Activated CD4-positive, alpha-beta T cell treated with anti-CD3 and anti-CD28 coated beads, Interleukin-2, amount 10 ng/mL, durations not matched to agents 24 days and 14 days (primary cell): ENCODE data around the gene MAGI1. TPM values are rescaled to one million over a fixed set of nuclear protein-coding genes. Genes with fewer than 3 reads are reported as not detected.

ENCODE experiments used
- DNase-seq: peaks from one replicate; pipeline ENCODE4 v3.0.0; 2022
- H3K27ac Mint-ChIP-seq: one replicate; pipeline ENCODE4 v1.8.0; 2022; ENCODE audit warnings: mild to moderate bottlenecking, mixed read lengths
- H3K27me3 Mint-ChIP-seq: one replicate; pipeline ENCODE4 v1.8.0; 2022; ENCODE audit warnings: mixed read lengths
- H3K36me3 Mint-ChIP-seq: one replicate; pipeline ENCODE4 v1.8.0; 2022; ENCODE audit warnings: low read depth, mild to moderate bottlenecking, mixed read lengths
- H3K4me1 Mint-ChIP-seq: one replicate; pipeline ENCODE4 v1.8.0; 2021; ENCODE audit warnings: mixed read lengths
- H3K4me3 Mint-ChIP-seq: one replicate; pipeline ENCODE4 v1.8.0; 2022; ENCODE audit warnings: mild to moderate bottlenecking, moderate library complexity, mixed read lengths
- H3K9me3 Mint-ChIP-seq: one replicate; pipeline ENCODE4 v1.8.0; 2021; ENCODE audit warnings: mixed read lengths
- intact Hi-C: fragments of 100-400 bp; cut with micrococcal nuclease; formaldehyde crosslinking; loops from one replicate; pipeline ENCODE4 v1.15.1; 2023
- total RNA-seq: library from RNA; stranded (reverse); gene quantifications from 2 replicates; pipeline ENCODE4 v1.2.3, GENCODE V29; 2022

MAGI1 gene
- total RNA-seq, 1 donor from 2014 or later, result 2.0 TPM

DNA sequence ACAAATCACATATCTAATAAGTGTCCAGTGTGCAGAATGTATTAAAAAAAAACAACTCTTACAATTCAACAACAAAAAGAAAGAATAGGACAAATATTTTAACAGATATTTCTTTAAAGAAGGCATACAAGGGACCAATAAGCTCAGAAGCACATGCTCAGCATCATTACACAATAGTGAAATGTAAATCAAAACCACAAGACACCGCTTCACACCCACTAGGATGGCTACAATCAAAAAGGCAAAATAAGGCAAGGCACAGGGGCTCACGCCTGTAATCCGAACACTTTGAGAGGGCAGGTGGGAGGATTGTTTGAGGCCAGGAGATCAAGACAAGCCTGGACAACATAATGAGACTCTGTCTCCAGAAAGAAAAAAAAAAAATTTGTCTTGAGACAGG lies 255.6 kb downstream of the MAGI1 start:
- Mint-ChIP-seq H3K4me1 (no peaks in the 10 kb centered on the region), H3K9me3 (no peaks in the 10 kb centered on the region), H3K27ac (no peak overlapping the region), H3K36me3 (no peaks in the 10 kb centered on the region), H3K27me3 (no peaks in the 10 kb centered on the region), H3K4me3 (no peak overlapping the region)
- no peak for DNase-seq
- intact Hi-C loops, result loop anchor here (10.0 kb wide), 1 partner anchor 1042 kb away; no protein-coding TSS in a partner anchor

DNA sequence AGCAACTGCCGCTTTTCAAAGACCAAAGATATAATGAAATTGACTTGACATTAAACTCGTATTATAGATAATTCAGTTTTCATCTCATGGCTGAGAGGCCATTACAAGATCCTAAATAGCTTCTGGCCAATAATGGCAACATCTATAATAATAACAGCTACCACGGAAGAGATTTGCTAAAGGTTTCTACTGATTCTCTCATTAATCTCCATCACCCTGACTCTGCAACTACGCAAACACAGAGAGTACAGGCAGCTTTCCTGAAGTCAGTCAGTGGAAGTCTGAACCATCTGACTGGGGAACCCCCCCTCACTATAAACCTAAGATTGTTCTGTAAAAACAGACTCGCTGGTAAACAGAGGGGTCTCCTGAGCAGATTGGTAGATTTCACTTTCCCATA lies 257.1 kb downstream of the MAGI1 start:
- intact Hi-C loops, result loop anchor here (10.0 kb wide), 1 partner anchor 1043 kb away; no protein-coding TSS in a partner anchor
- H3K27ac Mint-ChIP-seq, result no peak overlapping the region

DNA sequence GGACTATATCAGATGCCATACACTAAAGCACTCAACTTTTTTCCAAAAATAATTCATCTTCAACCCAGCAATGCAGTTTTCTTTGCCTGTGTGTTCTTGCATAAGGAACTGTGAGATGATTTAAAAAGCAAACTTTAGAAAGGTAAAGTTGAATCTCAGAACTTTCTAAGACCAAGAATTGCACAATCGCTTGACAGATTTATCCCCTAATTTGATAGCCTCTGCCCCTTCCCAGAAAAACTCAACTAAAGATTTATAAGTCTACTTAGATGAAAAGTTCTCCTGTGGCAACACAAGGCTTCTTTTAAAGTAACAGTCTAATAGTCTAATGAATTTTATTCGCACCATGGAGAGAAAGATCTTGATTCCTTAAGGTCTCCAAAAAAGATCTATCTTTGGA lies 259.3 kb downstream of the MAGI1 start:
- no peak overlapping the region for H3K4me3 Mint-ChIP-seq
- no peak overlapping the region for H3K27ac Mint-ChIP-seq
- intact Hi-C loops, result no loop called here
- no peak for DNase-seq
- no peaks in the 10 kb centered on the region for H3K4me1 Mint-ChIP-seq
- no peaks in the 10 kb centered on the region for H3K27me3 Mint-ChIP-seq
- H3K36me3 Mint-ChIP-seq, result no peaks in the 10 kb centered on the region
- H3K9me3 Mint-ChIP-seq, result no peaks in the 10 kb centered on the region

More for the DNA sequence above, 257.1 kb downstream of the MAGI1 start:
- Mint-ChIP-seq H3K4me1 (no peaks in the 10 kb centered on the region), H3K36me3 (no peaks in the 10 kb centered on the region), H3K9me3 (no peaks in the 10 kb centered on the region), H3K27me3 (no peaks in the 10 kb centered on the region), H3K4me3 (no peak overlapping the region)
- no peak for DNase-seq

DNA sequence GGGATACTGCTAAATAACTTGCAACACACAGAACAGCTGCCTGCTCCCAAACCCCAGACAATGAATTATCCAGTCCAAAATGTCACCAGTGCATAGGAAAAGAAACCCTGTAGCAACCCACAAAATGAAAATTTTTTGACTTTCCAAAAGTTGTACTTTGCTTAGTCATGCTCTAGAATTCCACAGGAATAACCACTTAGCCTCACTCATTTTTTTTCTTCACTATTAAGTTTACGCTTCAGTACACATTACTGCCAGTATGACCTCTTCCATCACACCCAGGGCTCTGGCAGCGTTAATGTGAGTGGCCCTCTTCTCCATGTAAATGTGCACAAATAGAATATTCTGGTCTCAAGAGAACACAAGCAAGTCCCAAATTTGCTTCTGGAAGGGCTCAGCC lies 259.8 kb downstream of the MAGI1 start:
- no peak overlapping the region for H3K4me3 Mint-ChIP-seq
- H3K27ac Mint-ChIP-seq, result no peak overlapping the region
- no peaks in the 10 kb centered on the region for H3K27me3 Mint-ChIP-seq
- no peaks in the 10 kb centered on the region for H3K36me3 Mint-ChIP-seq
- H3K9me3 Mint-ChIP-seq, result no peaks in the 10 kb centered on the region
- H3K4me1 Mint-ChIP-seq, result no peaks in the 10 kb centered on the region
- no peak for DNase-seq
- intact Hi-C loops, result no loop called here

DNA sequence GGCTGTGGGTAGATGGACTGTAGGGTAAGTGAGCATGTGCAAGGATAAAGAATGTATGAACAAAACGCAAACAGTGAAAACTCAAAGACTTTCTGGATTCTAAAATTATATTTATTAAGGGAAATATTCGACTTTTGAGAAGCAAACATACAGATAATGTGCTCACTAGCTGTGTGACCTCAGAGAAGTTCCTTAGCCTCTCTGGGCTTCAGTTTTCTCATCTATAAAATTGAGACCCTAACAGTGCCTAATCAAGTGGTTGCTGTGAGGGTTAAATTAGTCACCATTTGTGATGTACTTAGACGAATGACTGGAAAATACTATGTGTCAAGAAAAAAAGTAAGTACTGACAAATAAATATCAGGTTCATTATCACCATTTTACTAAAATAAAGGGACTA lies 261.7 kb downstream of the MAGI1 start:
- Mint-ChIP-seq H3K27ac (no peak overlapping the region), H3K36me3 (no peaks in the 10 kb centered on the region), H3K9me3 (no peaks in the 10 kb centered on the region), H3K4me3 (no peak overlapping the region), H3K27me3 (no peaks in the 10 kb centered on the region), H3K4me1 (no peaks in the 10 kb centered on the region)
- DNase-seq, result no peak
- intact Hi-C loops, result no loop called here

DNA sequence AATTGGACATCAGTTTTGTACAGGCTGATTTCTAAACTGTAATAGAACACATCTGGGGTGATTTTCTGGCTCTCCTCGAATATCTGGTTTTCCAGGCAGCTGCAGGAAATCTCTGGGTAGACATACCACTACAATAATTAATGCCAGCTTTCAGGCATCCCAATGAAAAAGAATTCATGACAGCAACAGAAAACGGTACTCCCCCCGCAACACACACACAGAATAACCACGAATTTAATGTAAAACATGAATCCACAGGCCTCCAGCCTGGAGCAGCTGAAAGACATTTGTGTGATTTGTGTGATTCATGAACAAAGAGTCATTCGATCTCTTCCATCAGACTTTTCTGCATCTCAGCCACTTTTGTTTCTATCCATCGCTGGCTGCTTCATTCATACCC lies 262.2 kb downstream of the MAGI1 start:
- H3K4me1 Mint-ChIP-seq, result no peaks in the 10 kb centered on the region
- H3K27ac Mint-ChIP-seq, result no peak overlapping the region
- H3K27me3 Mint-ChIP-seq, result no peaks in the 10 kb centered on the region
- no peak for DNase-seq
- intact Hi-C loops, result no loop called here
- H3K4me3 Mint-ChIP-seq, result no peak overlapping the region
- H3K9me3 Mint-ChIP-seq, result no peaks in the 10 kb centered on the region
- no peaks in the 10 kb centered on the region for H3K36me3 Mint-ChIP-seq

DNA sequence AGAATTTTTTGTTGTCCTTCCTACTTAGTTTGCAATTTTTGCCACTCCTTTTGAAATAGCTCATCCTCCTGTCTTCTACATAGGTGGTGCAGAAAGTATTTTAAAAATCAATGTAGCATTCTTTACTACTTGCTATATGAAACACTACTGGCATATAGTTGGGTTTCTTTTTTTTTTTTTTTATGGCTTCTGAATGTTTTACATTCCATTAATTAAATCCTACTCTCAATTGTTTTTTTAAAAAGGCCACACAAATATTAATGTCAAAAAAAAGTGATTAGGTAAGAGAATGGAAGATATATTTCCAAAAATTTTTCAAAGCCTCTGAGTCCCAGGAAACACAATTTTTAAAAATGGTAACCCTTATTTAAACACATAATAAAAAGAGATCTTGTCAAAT lies 262.6 kb downstream of the MAGI1 start:
- Mint-ChIP-seq H3K27ac (no peak overlapping the region), H3K36me3 (no peaks in the 10 kb centered on the region), H3K27me3 (no peaks in the 10 kb centered on the region), H3K4me1 (no peaks in the 10 kb centered on the region), H3K9me3 (no peaks in the 10 kb centered on the region), H3K4me3 (no peak overlapping the region)
- no peak for DNase-seq
- intact Hi-C loops, result no loop called here

DNA sequence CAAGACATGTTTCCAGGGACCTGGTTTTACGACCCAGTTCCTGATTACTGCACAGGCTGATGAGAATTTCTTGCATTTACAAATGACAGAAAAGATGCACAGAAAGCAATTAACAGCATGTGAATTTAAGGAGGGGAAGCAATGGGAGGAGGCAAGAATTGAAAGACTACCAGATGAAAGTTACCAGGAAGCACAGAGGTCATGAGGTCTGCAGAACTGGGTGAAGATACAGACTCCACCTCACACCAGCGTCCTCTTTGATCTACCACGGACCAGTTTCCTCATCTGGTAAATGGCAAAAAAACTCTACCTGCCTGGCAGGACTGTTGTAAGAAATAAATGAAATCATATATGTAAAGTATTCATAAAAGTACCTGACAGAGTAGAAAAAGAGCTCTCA lies 266.0 kb downstream of the MAGI1 start:
- no peaks in the 10 kb centered on the region for H3K36me3 Mint-ChIP-seq
- no peaks in the 10 kb centered on the region for H3K27me3 Mint-ChIP-seq
- H3K27ac Mint-ChIP-seq, result no peak overlapping the region

DNA sequence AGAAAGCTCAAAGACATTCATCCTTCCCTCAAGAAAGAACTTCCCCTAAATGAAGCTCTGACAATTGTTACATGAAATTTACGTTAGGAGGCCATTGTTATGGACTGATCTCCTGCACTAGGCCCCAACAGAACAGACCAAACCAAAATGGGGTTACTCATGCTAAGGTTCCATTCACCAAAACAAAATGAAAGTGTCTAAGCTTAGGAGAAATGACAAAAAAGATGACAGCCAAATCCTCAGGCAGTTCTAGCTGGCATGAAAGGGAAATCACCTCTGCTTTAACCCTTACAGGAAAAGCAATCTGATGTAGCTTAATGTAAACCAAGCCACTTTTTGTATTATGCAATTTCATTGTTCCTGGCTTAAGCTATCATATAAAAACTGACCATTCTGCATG lies 271.2 kb downstream of the MAGI1 start:
- no peak for DNase-seq
- Mint-ChIP-seq H3K4me1 (no peaks in the 10 kb centered on the region), H3K36me3 (no peaks in the 10 kb centered on the region), H3K27me3 (no peaks in the 10 kb centered on the region), H3K27ac (no peak overlapping the region), H3K4me3 (no peak overlapping the region), H3K9me3 (no peaks in the 10 kb centered on the region)
- intact Hi-C loops, result no loop called here

More for the DNA sequence above, 266.0 kb downstream of the MAGI1 start:
- H3K4me3 Mint-ChIP-seq, result no peak overlapping the region
- no peaks in the 10 kb centered on the region for H3K9me3 Mint-ChIP-seq
- DNase-seq, result no peak
- no peaks in the 10 kb centered on the region for H3K4me1 Mint-ChIP-seq
- intact Hi-C loops, result no loop called here

DNA sequence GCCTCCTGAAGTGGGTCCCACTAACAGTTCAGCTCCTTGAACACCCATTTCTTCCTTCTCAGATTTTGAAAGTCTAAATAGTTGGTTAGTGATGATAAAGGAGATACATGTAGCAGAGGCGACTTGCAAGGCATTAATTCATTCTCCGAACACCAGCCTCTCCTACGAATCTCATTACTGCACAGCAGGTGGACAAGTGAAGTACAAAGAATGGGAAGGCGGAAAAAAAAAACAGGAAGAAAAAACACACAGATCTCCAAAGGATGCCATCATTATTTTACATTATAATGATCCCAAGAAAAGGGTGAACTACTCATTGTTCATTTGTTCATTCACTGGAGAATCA lies 276.5 kb downstream of the MAGI1 start:
- Mint-ChIP-seq H3K36me3 (no peaks in the 10 kb centered on the region), H3K27ac (no peak overlapping the region), H3K4me3 (no peak overlapping the region), H3K9me3 (no peaks in the 10 kb centered on the region), H3K27me3 (no peaks in the 10 kb centered on the region), H3K4me1 (no peaks in the 10 kb centered on the region)
- intact Hi-C loops, result no loop called here
- DNase-seq, result no peak

DNA sequence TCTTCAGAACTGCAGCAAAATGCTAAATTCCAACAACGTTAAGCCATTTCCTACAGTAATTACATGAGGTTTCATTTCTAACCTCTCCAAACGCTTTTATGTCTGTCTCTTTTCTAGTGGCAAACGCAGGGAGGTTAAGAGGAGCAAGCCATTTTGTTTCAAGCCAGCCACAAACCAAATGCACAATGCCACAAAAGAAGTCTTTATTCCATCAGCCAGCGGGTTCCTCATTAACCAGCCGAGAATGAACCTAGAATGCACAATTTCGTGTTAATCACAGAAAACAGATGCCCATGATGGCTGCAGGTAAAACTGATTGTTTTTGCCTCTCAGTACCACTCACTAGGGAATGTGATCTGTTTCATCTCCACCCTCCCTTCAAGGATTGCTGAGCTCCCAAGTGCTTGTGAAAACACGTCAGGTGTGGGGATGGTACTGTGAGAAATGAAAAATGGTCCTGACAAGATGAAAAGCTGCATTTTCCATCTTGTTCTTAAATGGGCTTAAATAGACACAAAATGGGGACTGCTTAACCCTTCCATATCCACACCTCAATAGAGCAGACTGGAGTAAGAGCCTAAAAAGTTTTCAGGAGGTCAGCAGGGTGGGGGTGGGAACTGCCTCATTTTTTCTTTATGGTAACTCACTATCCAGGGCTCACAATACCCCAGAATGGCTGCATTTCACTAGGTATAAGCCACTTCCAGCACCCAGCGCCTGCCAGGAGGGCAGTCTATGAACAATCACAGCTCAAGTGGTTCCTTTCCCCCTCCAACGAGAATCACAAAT lies 277.1 kb downstream of the MAGI1 start:
- Mint-ChIP-seq H3K36me3 (no peaks in the 10 kb centered on the region), H3K9me3 (no peaks in the 10 kb centered on the region), H3K27me3 (no peaks in the 10 kb centered on the region), H3K4me1 (no peaks in the 10 kb centered on the region), H3K4me3 (no peak overlapping the region), H3K27ac (no peak overlapping the region)
- no peak for DNase-seq
- intact Hi-C loops, result no loop called here

DNA sequence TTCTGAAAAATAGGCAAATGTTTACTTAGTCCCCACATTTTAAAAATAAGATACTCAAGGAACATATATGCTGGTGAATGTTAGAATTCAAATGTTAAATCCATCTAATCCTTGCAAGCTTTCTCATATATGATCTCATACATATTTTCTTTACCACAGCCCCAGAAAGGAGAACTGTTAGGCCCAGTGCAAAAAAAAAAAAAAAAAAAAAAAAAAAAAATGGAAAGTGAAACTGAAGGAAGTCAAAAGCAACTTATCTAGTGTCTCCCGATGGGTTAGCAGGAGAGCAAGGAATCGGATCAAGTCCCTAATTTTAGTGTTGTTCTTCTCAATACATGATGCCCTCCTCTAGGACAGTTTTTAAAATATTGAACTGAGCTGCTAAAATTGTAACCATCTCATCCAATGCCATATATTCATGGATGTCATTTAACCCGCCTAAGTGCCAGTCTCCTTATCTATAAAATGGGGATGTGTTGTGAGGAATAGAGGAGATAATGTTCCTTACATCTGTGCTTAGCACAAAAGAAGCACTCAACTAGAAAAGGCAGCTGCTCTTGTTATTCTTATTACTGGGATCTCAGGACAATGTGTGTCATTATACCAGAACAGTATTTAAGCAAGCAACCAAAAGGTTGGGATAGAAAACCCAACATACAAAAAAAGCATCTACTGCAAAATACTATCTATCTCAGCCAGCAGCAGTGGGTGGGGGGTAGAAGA lies 279.7 kb downstream of the MAGI1 start:
- H3K27ac Mint-ChIP-seq, result no peak overlapping the region
- intact Hi-C loops, result no loop called here
- H3K4me1 Mint-ChIP-seq, result no peaks in the 10 kb centered on the region
- no peaks in the 10 kb centered on the region for H3K9me3 Mint-ChIP-seq
- H3K4me3 Mint-ChIP-seq, result no peak overlapping the region
- H3K36me3 Mint-ChIP-seq, result no peaks in the 10 kb centered on the region
- no peaks in the 10 kb centered on the region for H3K27me3 Mint-ChIP-seq
- no peak for DNase-seq

DNA sequence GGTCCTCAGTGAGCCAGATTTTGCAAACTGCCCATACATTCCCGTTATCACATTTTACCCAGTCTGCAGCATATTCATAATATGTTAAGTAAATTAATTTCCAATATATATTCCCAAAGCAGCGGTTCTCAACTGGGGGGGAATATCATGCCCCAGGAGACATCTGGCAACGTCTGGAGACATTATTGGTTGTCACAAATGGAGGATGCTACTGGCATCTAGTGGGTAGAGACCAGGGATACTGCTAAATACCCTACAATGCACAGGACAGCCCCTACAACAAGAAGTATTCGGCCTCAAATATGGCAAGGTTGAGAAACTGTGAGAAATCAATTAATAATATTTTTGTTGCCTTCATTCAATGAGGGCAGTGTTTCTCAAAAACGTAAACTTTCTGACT lies 280.3 kb downstream of the MAGI1 start:
- no peak for DNase-seq
- no peak overlapping the region for H3K4me3 Mint-ChIP-seq
- intact Hi-C loops, result no loop called here
- no peaks in the 10 kb centered on the region for H3K4me1 Mint-ChIP-seq
- H3K27ac Mint-ChIP-seq, result no peak overlapping the region
- no peaks in the 10 kb centered on the region for H3K27me3 Mint-ChIP-seq
- no peaks in the 10 kb centered on the region for H3K36me3 Mint-ChIP-seq
- H3K9me3 Mint-ChIP-seq, result no peaks in the 10 kb centered on the region

DNA sequence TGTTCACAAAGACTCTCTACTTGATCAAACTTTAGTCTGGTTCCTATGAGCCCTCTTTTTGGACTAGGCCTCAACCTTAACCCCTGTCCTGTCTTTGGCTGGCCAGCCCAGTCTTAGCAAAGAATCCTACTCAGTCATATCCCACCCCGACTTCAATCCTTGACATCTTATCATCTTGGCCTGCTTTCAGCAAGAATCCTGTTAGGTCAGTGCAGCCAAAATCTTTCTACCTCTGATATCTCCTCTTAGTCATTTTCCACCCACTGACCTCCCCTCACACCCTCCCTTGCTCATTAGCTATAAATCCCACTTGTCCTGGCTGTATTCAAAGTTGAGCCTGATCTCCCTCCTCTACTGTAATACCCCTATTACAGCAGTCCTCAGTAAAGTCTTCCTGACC lies 286.1 kb downstream of the MAGI1 start:
- Mint-ChIP-seq H3K4me1 (no peaks in the 10 kb centered on the region), H3K4me3 (no peak overlapping the region), H3K27me3 (no peaks in the 10 kb centered on the region), H3K9me3 (no peaks in the 10 kb centered on the region), H3K27ac (no peak overlapping the region), H3K36me3 (no peaks in the 10 kb centered on the region)
- no peak for DNase-seq
- intact Hi-C loops, result no loop called here
